Measurements from ENCODE around the gene SELP. TPM values are rescaled to one million over a fixed set of nuclear protein-coding genes. Genes with fewer than 3 reads are reported as not detected.

Gene SELP
- total RNA-seq, 1 donor from 2014 or later: 0.16 TPM

GRCh38 chr1:169576241-169576934 lies 53.5 kb downstream of the SELP start:
- DNase-seq: no peak

GRCh38 chr1:169574336-169574735 lies 55.6 kb downstream of the SELP start:
- DNase-seq: no peak

GRCh38 chr1:169572187-169572586 lies 57.7 kb downstream of the SELP start:
- DNase-seq: no peak

- DNase-seq: no peak
Observed at GRCh38 chr1:169571450-169571849, 58.5 kb downstream of the SELP start.

GRCh38 chr1:169570172-169570574 lies 59.8 kb downstream of the SELP start:
- DNase-seq: no peak

- no peak for DNase-seq
Observed at GRCh38 chr1:169568497-169568896, 61.4 kb downstream of the SELP start.

- no peak for DNase-seq
Observed at GRCh38 chr1:169565335-169566271, 64.3 kb downstream of the SELP start.

- DNase-seq: no peak
Observed at GRCh38 chr1:169563650-169564049, 66.3 kb downstream of the SELP start.

GRCh38 chr1:169563019-169563615 lies 66.8 kb downstream of the SELP start:
- no peak for DNase-seq

- DNase-seq: no peak
Observed at GRCh38 chr1:169561692-169562091, 68.2 kb downstream of the SELP start.

GRCh38 chr1:169557131-169557530 lies 72.8 kb downstream of the SELP start:
- DNase-seq: no peak

- DNase-seq: no peak
Observed at GRCh38 chr1:169550294-169550693, 79.6 kb downstream of the SELP start.

GRCh38 chr1:169548282-169548681 lies 81.6 kb downstream of the SELP start:
- no peak for DNase-seq

- peak; percentile 21 for DNase-seq
Observed at GRCh38 chr1:169546087-169546995, 83.6 kb downstream of the SELP start.

GRCh38 chr1:169545472-169545871 lies 84.5 kb downstream of the SELP start:
- no peak for DNase-seq

GRCh38 chr1:169538998-169539871 lies 90.7 kb downstream of the SELP start:
- DNase-seq: no peak

Other genes starting within 250 kb of the SELP start
- gene CCDC181, start 202.7 kb downstream of the SELP start, total RNA-seq: 6.4 TPM
- 31.5 TPM for gene SLC19A2, start 144.2 kb downstream of the SELP start, total RNA-seq
- gene F5, start 43.6 kb downstream of the SELP start, total RNA-seq: under 0.01 TPM
- gene SELL, start 81.5 kb upstream of the SELP start, total RNA-seq: 0.47 TPM
- 0.94 TPM for gene SELE, start 104.0 kb upstream of the SELP start, total RNA-seq
- 10.0 TPM for gene METTL18, start 164.8 kb upstream of the SELP start, total RNA-seq